Endothelial cell of umbilical vein (primary cell): ENCODE results near the gene GALNT17.

Experiments used
- EZH2 ChIP-seq: IDR thresholded peaks from 2 replicates; pipeline ENCODE4 v1.6.1; 2012; ENCODE audit warnings: borderline replicate concordance, low read depth, mild to moderate bottlenecking, moderate library complexity, low read length, inconsistent platforms; ENCODE audit not compliant: severe bottlenecking
- POLR2AphosphoS5 ChIP-seq: IDR thresholded peaks from 2 replicates; pipeline ENCODE4 v1.6.1; 2012; ENCODE audit warnings: low read depth, mild to moderate bottlenecking, control low read depth, low read length, moderate library complexity; ENCODE audit not compliant: insufficient read depth
- TF ChIP-seq, protein P1 (sequence below), 2 donors: IDR thresholded peaks; 1 replicate in 1 of 2; 2 replicates in 1 of 2; pipeline ENCODE4 v1.5.1; 2011; ENCODE audit warnings: low read length in 2 of 2, mild to moderate bottlenecking in 2 of 2, moderate library complexity in 2 of 2, control low read depth in 1 of 2, inconsistent platforms in 1 of 2, low read depth in 1 of 2; ENCODE audit not compliant: insufficient read depth in 1 of 2; ENCODE audit errors: extremely low read depth in 1 of 2
- TF ChIP-seq, protein P2 (sequence below): IDR thresholded peaks from 2 replicates; pipeline ENCODE4 v1.6.1; 2011; ENCODE audit not compliant: insufficient read depth, insufficient read length

DNA sequence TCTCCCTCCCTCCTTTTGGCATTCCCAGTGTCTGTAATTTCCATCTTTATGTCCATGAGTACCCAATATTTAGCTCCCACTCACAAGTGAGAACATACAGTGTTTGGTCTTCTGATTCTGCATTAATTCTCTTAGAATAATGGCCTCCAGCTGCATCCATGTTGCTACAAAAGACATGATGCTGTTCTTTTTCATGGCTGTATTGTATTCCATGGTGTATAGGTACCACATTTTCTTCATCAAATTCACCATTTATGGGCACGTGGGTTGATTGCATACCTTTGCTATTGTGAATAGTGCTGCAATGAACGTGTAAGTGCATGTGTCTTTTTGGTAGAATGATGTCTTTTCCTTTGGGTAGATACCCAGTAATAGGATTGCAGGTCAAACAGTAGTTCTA lies 576.8 kb downstream of the GALNT17 start:
- TF ChIP-seq, protein P1, sequence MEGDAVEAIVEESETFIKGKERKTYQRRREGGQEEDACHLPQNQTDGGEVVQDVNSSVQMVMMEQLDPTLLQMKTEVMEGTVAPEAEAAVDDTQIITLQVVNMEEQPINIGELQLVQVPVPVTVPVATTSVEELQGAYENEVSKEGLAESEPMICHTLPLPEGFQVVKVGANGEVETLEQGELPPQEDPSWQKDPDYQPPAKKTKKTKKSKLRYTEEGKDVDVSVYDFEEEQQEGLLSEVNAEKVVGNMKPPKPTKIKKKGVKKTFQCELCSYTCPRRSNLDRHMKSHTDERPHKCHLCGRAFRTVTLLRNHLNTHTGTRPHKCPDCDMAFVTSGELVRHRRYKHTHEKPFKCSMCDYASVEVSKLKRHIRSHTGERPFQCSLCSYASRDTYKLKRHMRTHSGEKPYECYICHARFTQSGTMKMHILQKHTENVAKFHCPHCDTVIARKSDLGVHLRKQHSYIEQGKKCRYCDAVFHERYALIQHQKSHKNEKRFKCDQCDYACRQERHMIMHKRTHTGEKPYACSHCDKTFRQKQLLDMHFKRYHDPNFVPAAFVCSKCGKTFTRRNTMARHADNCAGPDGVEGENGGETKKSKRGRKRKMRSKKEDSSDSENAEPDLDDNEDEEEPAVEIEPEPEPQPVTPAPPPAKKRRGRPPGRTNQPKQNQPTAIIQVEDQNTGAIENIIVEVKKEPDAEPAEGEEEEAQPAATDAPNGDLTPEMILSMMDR (IDR thresholded peaks at IDR 0.05; ENCODE audit: extremely low read depth in 1 of 2, insufficient read depth in 1 of 2, low read depth in 1 of 2, low read length in 2 of 2) = no peak
- TF ChIP-seq EZH2 (no peak), POLR2AphosphoS5 (no peak)
- TF ChIP-seq, protein P2, sequence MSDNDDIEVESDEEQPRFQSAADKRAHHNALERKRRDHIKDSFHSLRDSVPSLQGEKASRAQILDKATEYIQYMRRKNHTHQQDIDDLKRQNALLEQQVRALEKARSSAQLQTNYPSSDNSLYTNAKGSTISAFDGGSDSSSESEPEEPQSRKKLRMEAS = no peak
